Measurements from ENCODE around the gene TRAPPC4. TPM values are rescaled to one million over a fixed set of nuclear protein-coding genes. Genes with fewer than 3 reads are reported as not detected.
"Not testable (repeated sequence)": the region's sequence is repeated elsewhere in the genome, so short reads cannot be mapped to it uniquely, and the experiment has no call there.

TRAPPC4 gene
- total and polyA plus RNA-seq, 8 donors: 13.4 to 81.4 (median 31.8) TPM

GRCh38 chr11:119016216-119017009 is 2.2 kb upstream of the TRAPPC4 start:
- Histone ChIP-seq H3K4me3 (peak overlapping the region in 2 of 4 donors; percentile 88 to 91), H3K27ac (peak overlapping the region in 3 of 5 donors; percentile 94 to 96 (median 95)), H3K4me1 (peaks cover 31 to 51% (median 47%) of the 10 kb centered on the region in 4 donors), H3K9me3 (no peaks in the 10 kb centered on the region), H3K27me3 (no peaks in the 10 kb centered on the region), H3K36me3 (peaks cover 38 to 63% (median 55%) of the 10 kb centered on the region in 4 donors)
- TF ChIP-seq POLR2A (IDR thresholded peaks at IDR 0.05) (no peak), EP300 (IDR thresholded peaks at IDR 0.05) (no peak), POLR2AphosphoS5 (IDR thresholded peaks at IDR 0.05) (no peak), CTCF (IDR thresholded peaks at IDR 0.05) (no peak)
- intact Hi-C loops (cut with DNase I; ENCODE audit: low total_unique reads): no loop called here
- WGBS, 5 donors: 65 to 71% (median 66%) methylated on average over 14 of the region's 14 CpGs
- no peak for DNase-seq

- DNase-seq; intact Hi-C loops (cut with DNase I; ENCODE audit: low total_unique reads); H3K27me3 ChIP-seq; H3K9me3 ChIP-seq: not testable (repeated sequence)
- 0 to 2% (median 1%) methylated on average over 10 of the region's 10 CpGs for WGBS, 5 donors
- Histone ChIP-seq H3K36me3 (peaks cover 39 to 63% (median 55%) of the 10 kb centered on the region in 4 donors), H3K4me3 (peak overlapping the region; percentile 88 to 96 (median 93)), H3K4me1 (peaks cover 31 to 61% (median 56%) of the 10 kb centered on the region in 4 donors), H3K27ac (peak overlapping the region in 4 of 5 donors; percentile 94 to 97 (median 96))
Measured at GRCh38 chr11:119017377-119017776, 1.2 kb upstream of the TRAPPC4 start.

GRCh38 chr11:119019996-119020395 is 1.4 kb downstream of the TRAPPC4 start:
- H3K27ac ChIP-seq: peak overlapping the region; percentile 28 to 97 (median 95)
- no peaks in the 10 kb centered on the region for H3K27me3 ChIP-seq
- H3K4me3 ChIP-seq: peak overlapping the region; percentile 88 to 96 (median 93)
- peaks cover 39 to 81% (median 74%) of the 10 kb centered on the region in 4 donors for H3K4me1 ChIP-seq
- H3K9me3 ChIP-seq: no peaks in the 10 kb centered on the region
- peaks cover 41 to 64% (median 56%) of the 10 kb centered on the region in 4 donors for H3K36me3 ChIP-seq
- no peak for TF ChIP-seq EP300 (IDR thresholded peaks at IDR 0.05)
- no peak for TF ChIP-seq POLR2A (IDR thresholded peaks at IDR 0.05)
- TF ChIP-seq POLR2AphosphoS5 (IDR thresholded peaks at IDR 0.05): no peak
- TF ChIP-seq CTCF (IDR thresholded peaks at IDR 0.05): no peak
- WGBS, 5 donors: 24 to 50% (median 30%) methylated on average over 2 of the region's 2 CpGs
- no peak for DNase-seq
- intact Hi-C loops (cut with DNase I; ENCODE audit: low total_unique reads): no loop called here

GRCh38 chr11:119021631-119022030 is 3.1 kb downstream of the TRAPPC4 start:
- DNase-seq: no peak
- H3K27ac ChIP-seq: peak overlapping the region in 4 of 5 donors; percentile 49 to 68 (median 60)
- no peaks in the 10 kb centered on the region for H3K9me3 ChIP-seq
- H3K4me1 ChIP-seq: peaks cover 33 to 79% (median 70%) of the 10 kb centered on the region in 4 donors
- peak overlapping the region in 1 of 4 donors; percentile 91 for H3K4me3 ChIP-seq
- no peak for TF ChIP-seq EP300 (IDR thresholded peaks at IDR 0.05)
- TF ChIP-seq CTCF (IDR thresholded peaks at IDR 0.05): no peak
- no peak for TF ChIP-seq POLR2AphosphoS5 (IDR thresholded peaks at IDR 0.05)
- TF ChIP-seq POLR2A (IDR thresholded peaks at IDR 0.05): no peak
- H3K27me3 ChIP-seq: no peaks in the 10 kb centered on the region
- 57 to 71% (median 63%) methylated on average over 5 of the region's 5 CpGs for WGBS, 5 donors
- H3K36me3 ChIP-seq: peaks cover 35 to 64% (median 56%) of the 10 kb centered on the region in 4 donors
- intact Hi-C loops (cut with DNase I; ENCODE audit: low total_unique reads): no loop called here

- H3K4me3 ChIP-seq: no peak overlapping the region
- peak overlapping the region in 1 of 5 donors; percentile 52 for H3K27ac ChIP-seq
- no peaks in the 10 kb centered on the region for H3K9me3 ChIP-seq
- intact Hi-C loops (cut with DNase I; ENCODE audit: low total_unique reads): no loop called here
- no peak for DNase-seq
- no peak for TF ChIP-seq CTCF (IDR thresholded peaks at IDR 0.05)
- no peak for TF ChIP-seq POLR2AphosphoS5 (IDR thresholded peaks at IDR 0.05)
- no peak for TF ChIP-seq POLR2A (IDR thresholded peaks at IDR 0.05)
- TF ChIP-seq EP300 (IDR thresholded peaks at IDR 0.05): no peak
- no peaks in the 10 kb centered on the region for H3K27me3 ChIP-seq
- peaks cover 35 to 76% (median 66%) of the 10 kb centered on the region in 4 donors for H3K36me3 ChIP-seq
- H3K4me1 ChIP-seq: peaks cover 31 to 92% (median 80%) of the 10 kb centered on the region in 4 donors
Measured at GRCh38 chr11:119023741-119024140, 5.2 kb downstream of the TRAPPC4 start.
